HepG2 (cell line): ENCODE measurements around the gene EPN2. TPM values are rescaled to one million over a fixed set of nuclear protein-coding genes. Genes with fewer than 3 reads are reported as not detected.

Experiments used
- ARID3A ChIP-seq: IDR thresholded peaks from 2 replicates; pipeline ENCODE4 v1.6.1; 2012; ENCODE audit warnings: low read depth, low read length, improper control_type of control experiment
- HNRNPL ChIP-seq: fragments of 200-400 bp; formaldehyde crosslinking; IDR thresholded peaks from 2 replicates; pipeline ENCODE4 v1.6.1; 2017; ENCODE audit warnings: mild to moderate bottlenecking, low read depth, low read length
- JUN ChIP-seq: sonication (generic); formaldehyde crosslinking; IDR thresholded peaks from 2 replicates; pipeline ENCODE4 v1.4.0; 2020; ENCODE audit warnings: mild to moderate bottlenecking, missing genetic modification reagents
- MIER3 ChIP-seq: IDR thresholded peaks from 2 replicates; pipeline ENCODE4 v1.6.1; 2016; ENCODE audit warnings: missing compliant biosample characterization, borderline replicate concordance
- NFIC ChIP-seq: IDR thresholded peaks from 2 replicates; pipeline ENCODE4 v1.6.1; 2012; ENCODE audit warnings: mild to moderate bottlenecking, low read length, inconsistent platforms
- NR2F1 ChIP-seq, 2 experiments: fragments of 450-650 bp in 1 of 2; formaldehyde crosslinking in 1 of 2; IDR thresholded peaks; 2 replicates each; pipeline versions ENCODE4 v1.5.0 to v1.6.1; 2016 to 2020; ENCODE audit warnings: mild to moderate bottlenecking in 1 of 2, missing compliant biosample characterization in 1 of 2, missing genetic modification reagents in 1 of 2, moderate library complexity in 1 of 2
- PLRG1 ChIP-seq: fragments of 450-650 bp; conservative IDR thresholded peaks from 2 replicates; pipeline ENCODE4 v1.6.1; 2016
- PRDM4 ChIP-seq: sonication (generic); formaldehyde crosslinking; IDR thresholded peaks from 2 replicates; pipeline ENCODE4 v1.9.0; 2021; ENCODE audit warnings: missing genetic modification reagents, borderline replicate concordance
- TCF7 ChIP-seq: sonication (generic); IDR thresholded peaks from 2 replicates; pipeline ENCODE4 v1.6.1; 2016; ENCODE audit warnings: antibody characterized with exemption, low read depth
- TFDP2 ChIP-seq: sonication (generic); formaldehyde crosslinking; IDR thresholded peaks from 2 replicates; pipeline ENCODE4 v1.4.0; 2020; ENCODE audit warnings: missing genetic modification reagents
- ZMYM4 ChIP-seq: sonication (generic); formaldehyde crosslinking; IDR thresholded peaks from 2 replicates; pipeline ENCODE4 v1.8.1; 2023; ENCODE audit warnings: mild to moderate bottlenecking, missing genetic modification reagents
- ZNF44 ChIP-seq: sonication (generic); formaldehyde crosslinking; IDR thresholded peaks from 2 replicates; pipeline ENCODE4 v1.5.1; 2020; ENCODE audit warnings: mild to moderate bottlenecking, missing genetic modification reagents
- ZNF512B ChIP-seq: sonication (generic); formaldehyde crosslinking; IDR thresholded peaks from 2 replicates; pipeline ENCODE4 v1.5.1; 2020; ENCODE audit warnings: missing genetic modification reagents, mild to moderate bottlenecking, borderline replicate concordance
- polyA plus RNA-seq, 8 experiments: library from polyadenylated mRNA; depleted of rRNA in 3 of 8; stranded (reverse) in 7 of 8; unstranded in 1 of 8; fragments of >200 nt; fragmentation: Illumina TruSeq in 4 of 8; extraction: Trizol in 4 of 8; gene quantifications; 2 replicates each; pipeline versions ENCODE4 v1.2.1 to v1.2.3, GENCODE V29; 2011 to 2016; ENCODE audit warnings: low read depth in 4 of 8, missing spikeins in 1 of 8, mixed read lengths in 1 of 8; ENCODE audit not compliant: insufficient read depth in 1 of 8
- total RNA-seq, 5 experiments: library from RNA; depleted of rRNA; stranded (reverse); fragments of >200 nt; fragmentation: Illumina TruSeq; extraction: Trizol; gene quantifications; 2 replicates each; pipeline ENCODE4 v1.2.3, GENCODE V29; 2016; ENCODE audit warnings: low read depth in 1 of 5
- TF ChIP-seq, protein P1 (sequence below): sonication (generic); formaldehyde crosslinking; IDR thresholded peaks from 2 replicates; pipeline ENCODE4 v1.9.0; 2021; ENCODE audit warnings: missing genetic modification reagents, borderline replicate concordance
- TF ChIP-seq, protein P2 (sequence below): sonication (generic); formaldehyde crosslinking; conservative IDR thresholded peaks from 2 replicates; pipeline ENCODE4 v1.4.0; 2020; ENCODE audit warnings: missing genetic modification reagents

The EPN2 gene
- total and polyA plus RNA-seq, 2 of the 13 experiments (the other 11 are each of a cell fraction or from before 2014, with no cell fraction given): 7.8 to 19.2 TPM

- TF ChIP-seq, protein P1, sequence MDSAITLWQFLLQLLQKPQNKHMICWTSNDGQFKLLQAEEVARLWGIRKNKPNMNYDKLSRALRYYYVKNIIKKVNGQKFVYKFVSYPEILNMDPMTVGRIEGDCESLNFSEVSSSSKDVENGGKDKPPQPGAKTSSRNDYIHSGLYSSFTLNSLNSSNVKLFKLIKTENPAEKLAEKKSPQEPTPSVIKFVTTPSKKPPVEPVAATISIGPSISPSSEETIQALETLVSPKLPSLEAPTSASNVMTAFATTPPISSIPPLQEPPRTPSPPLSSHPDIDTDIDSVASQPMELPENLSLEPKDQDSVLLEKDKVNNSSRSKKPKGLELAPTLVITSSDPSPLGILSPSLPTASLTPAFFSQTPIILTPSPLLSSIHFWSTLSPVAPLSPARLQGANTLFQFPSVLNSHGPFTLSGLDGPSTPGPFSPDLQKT (CRISPR knock-in tag): no peak
- TF ChIP-seq TFDP2 (peak; percentile 72), TCF7 (no peak; the same call in 1 of the 2 replicates), HNRNPL (0 out of 2 replicates have a peak, but pooled peaks have one; percentile 63), JUN (no peak), NR2F1 (CRISPR knock-in tag; IDR thresholded peaks at IDR 0.05) (peak; percentile 31 to 65; a peak in 2 of 4 replicates), PLRG1 (no peak), ZNF512B (CRISPR knock-in tag) (no peak), PRDM4 (CRISPR knock-in tag) (no peak), ZMYM4 (CRISPR knock-in tag) (peak; percentile 74), MIER3 (CRISPR knock-in tag) (peak; percentile 44), NFIC (0 out of 2 replicates have a peak, but pooled peaks have one; percentile 24), ZNF44 (peak; percentile 72; the same call in 1 of the 2 replicates), ARID3A (peak; percentile 87)
- TF ChIP-seq, protein P2, sequence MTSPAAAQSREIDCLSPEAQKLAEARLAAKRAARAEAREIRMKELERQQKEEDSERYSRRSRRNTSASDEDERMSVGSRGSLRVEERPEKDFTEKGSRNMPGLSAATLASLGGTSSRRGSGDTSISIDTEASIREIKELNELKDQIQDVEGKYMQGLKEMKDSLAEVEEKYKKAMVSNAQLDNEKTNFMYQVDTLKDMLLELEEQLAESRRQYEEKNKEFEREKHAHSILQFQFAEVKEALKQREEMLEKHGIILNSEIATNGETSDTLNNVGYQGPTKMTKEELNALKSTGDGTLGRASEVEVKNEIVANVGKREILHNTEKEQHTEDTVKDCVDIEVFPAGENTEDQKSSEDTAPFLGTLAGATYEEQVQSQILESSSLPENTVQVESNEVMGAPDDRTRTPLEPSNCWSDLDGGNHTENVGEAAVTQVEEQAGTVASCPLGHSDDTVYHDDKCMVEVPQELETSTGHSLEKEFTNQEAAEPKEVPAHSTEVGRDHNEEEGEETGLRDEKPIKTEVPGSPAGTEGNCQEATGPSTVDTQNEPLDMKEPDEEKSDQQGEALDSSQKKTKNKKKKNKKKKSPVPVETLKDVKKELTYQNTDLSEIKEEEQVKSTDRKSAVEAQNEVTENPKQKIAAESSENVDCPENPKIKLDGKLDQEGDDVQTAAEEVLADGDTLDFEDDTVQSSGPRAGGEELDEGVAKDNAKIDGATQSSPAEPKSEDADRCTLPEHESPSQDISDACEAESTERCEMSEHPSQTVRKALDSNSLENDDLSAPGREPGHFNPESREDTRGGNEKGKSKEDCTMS (CRISPR knock-in tag): no peak
Measured at GRCh38 chr17:19338031-19338990, 101.1 kb downstream of the EPN2 start (continued).
